Uterus (tissue), 4 donors: ENCODE data around the gene RBM15. TPM values are rescaled to one million over a fixed set of nuclear protein-coding genes. Genes with fewer than 3 reads are reported as not detected.

Experiments
- DNase-seq, 2 donors: peaks; one replicate each; pipeline ENCODE4 v3.0.0-alpha.2; 2019 to 2020
- H3K27ac ChIP-seq, 2 donors: fragments of 200-600 bp; sonication (generic); 1 replicate in 1 of 2; 2 replicates in 1 of 2; pipeline ENCODE4 v1.5.1; 2016 to 2018
- H3K27me3 ChIP-seq, 2 donors: fragments of 200-600 bp; sonication (generic); one replicate each; pipeline ENCODE4 v1.5.1; 2018 to 2019; ENCODE audit warnings: control low read depth in 1 of 2
- H3K36me3 ChIP-seq, 2 donors: fragments of 200-600 bp; sonication (generic); one replicate each; pipeline ENCODE4 v1.5.1; 2019; ENCODE audit warnings: control low read depth in 1 of 2
- H3K4me1 ChIP-seq, 2 donors: fragments of 200-600 bp; sonication (generic); one replicate each; pipeline ENCODE4 v1.5.1; 2018 to 2019; ENCODE audit warnings: control low read depth in 1 of 2
- H3K4me3 ChIP-seq, 2 donors: fragments of 200-600 bp; sonication (generic); 1 replicate in 1 of 2; 2 replicates in 1 of 2; pipeline ENCODE4 v1.5.1; 2018 to 2019; ENCODE audit warnings: mild to moderate bottlenecking in 1 of 2
- H3K9me3 ChIP-seq, 2 donors: fragments of 200-600 bp; sonication (generic); one replicate each; pipeline ENCODE4 v1.5.1; 2019; ENCODE audit warnings: control low read depth in 1 of 2
- POLR2A ChIP-seq, 2 donors: fragments of 450-650 bp; IDR thresholded peaks; one replicate each; pipeline ENCODE4 v1.6.1; 2016; ENCODE audit warnings: antibody characterized with exemption in 2 of 2, mild to moderate bottlenecking in 1 of 2, moderate library complexity in 1 of 2
- intact Hi-C: fragments of 100-400 bp; cut with DNase I; formaldehyde crosslinking; loops from one replicate; pipeline ENCODE4 v1.15.1; 2023; ENCODE audit warnings: low total_unique reads
- total RNA-seq, 4 donors: library from RNA; depleted of rRNA in 3 of 4; stranded (reverse); fragments of >200 nt in 3 of 4; gene quantifications; one replicate each; pipeline versions ENCODE4 v1.1.0 to v1.2.4, GENCODE V29; 2014 to 2023
- TF ChIP-seq, protein P1 (sequence below), 4 experiments: fragments of 200-600 bp in 2 of 4; fragments of 450-650 bp in 2 of 4; sonication (generic) in 2 of 4; IDR thresholded peaks; one replicate each; pipeline ENCODE4 v1.5.1; 2016 to 2019; ENCODE audit warnings: antibody characterized with exemption in 4 of 4, mild to moderate bottlenecking in 2 of 4, moderate library complexity in 1 of 4
- donor health status: DM: yes; HTN: yes; CAD: no.

RBM15 gene
- total RNA-seq, 4 donors from 2014 or later = 9.2 to 71.1 (median 20.8) TPM

DNA sequence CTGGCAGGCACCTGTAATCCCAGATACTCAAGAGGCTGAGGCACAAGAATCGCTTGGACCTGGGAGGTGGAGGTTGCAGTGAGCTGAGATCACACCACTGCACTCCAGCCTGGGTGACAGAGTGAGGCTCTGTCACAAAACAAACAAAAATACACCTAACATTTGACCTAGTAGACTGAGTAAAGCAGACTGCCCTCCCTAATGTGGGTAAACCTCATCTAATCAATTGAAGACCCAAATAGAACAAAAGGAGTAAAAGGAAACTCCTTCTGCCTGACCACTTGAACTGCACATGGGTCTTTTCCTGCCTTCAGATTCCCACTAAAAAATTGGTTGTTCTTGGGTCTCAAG, 19.0 kb upstream of the RBM15 start:
- Histone ChIP-seq H3K9me3 (no peaks in the 10 kb centered on the region), H3K4me1 (no peaks in the 10 kb centered on the region), H3K27ac (no peak overlapping the region), H3K4me3 (no peak overlapping the region), H3K27me3 (no peaks in the 10 kb centered on the region), H3K36me3 (no peaks in the 10 kb centered on the region)
- no peak for DNase-seq
- TF ChIP-seq, protein P1, sequence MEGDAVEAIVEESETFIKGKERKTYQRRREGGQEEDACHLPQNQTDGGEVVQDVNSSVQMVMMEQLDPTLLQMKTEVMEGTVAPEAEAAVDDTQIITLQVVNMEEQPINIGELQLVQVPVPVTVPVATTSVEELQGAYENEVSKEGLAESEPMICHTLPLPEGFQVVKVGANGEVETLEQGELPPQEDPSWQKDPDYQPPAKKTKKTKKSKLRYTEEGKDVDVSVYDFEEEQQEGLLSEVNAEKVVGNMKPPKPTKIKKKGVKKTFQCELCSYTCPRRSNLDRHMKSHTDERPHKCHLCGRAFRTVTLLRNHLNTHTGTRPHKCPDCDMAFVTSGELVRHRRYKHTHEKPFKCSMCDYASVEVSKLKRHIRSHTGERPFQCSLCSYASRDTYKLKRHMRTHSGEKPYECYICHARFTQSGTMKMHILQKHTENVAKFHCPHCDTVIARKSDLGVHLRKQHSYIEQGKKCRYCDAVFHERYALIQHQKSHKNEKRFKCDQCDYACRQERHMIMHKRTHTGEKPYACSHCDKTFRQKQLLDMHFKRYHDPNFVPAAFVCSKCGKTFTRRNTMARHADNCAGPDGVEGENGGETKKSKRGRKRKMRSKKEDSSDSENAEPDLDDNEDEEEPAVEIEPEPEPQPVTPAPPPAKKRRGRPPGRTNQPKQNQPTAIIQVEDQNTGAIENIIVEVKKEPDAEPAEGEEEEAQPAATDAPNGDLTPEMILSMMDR (IDR thresholded peaks at IDR 0.05) = no peak
- no peak for TF ChIP-seq POLR2A (IDR thresholded peaks at IDR 0.05)
- intact Hi-C loops = no loop called here

DNA sequence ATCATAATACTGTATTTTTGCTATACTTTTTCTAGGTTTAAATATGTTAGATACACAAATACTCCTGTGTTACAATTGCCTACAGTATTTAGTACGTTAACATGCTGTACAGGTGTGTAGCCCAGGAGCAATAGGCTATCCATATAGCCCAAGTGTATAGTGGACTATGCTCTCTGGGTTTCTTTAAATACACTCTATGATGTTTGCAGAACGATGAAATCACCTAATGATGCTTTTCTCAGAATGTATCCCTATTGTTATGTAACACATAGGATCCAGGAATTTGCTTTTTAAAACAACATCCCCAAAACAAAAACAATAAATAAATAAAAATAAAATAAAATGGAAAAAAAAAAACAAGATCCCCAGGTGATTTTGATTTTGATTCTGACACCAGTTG, 18.1 kb upstream of the RBM15 start:
- no peak overlapping the region for H3K27ac ChIP-seq
- no peaks in the 10 kb centered on the region for H3K36me3 ChIP-seq
- intact Hi-C loops = no loop called here
- no peaks in the 10 kb centered on the region for H3K9me3 ChIP-seq
- TF ChIP-seq, protein P1 (IDR thresholded peaks at IDR 0.05) = no peak
- TF ChIP-seq POLR2A (IDR thresholded peaks at IDR 0.05) = no peak
- DNase-seq = no peak
- no peak overlapping the region for H3K4me3 ChIP-seq
- no peaks in the 10 kb centered on the region for H3K27me3 ChIP-seq
- H3K4me1 ChIP-seq = no peaks in the 10 kb centered on the region

DNA sequence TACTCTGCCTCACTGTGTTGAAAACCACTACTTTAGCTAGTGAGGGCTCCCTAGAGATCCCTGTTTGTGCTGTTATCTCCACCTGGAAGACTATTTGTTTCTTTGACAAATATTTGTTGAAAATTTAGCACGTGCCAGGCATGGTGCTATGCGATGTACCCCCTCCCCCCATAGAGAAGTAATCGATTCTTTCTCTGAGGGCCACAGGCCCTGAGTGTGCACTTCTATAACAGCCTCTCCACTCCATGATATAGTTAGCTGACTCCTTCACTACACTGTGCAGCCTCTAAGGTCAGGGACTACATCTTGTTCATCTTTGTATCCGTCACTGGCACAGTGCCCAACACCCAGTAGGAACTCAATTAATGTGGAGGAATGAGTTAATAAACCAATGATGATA, 17.3 kb upstream of the RBM15 start:
- TF ChIP-seq, protein P1 (IDR thresholded peaks at IDR 0.05) = no peak
- TF ChIP-seq POLR2A (IDR thresholded peaks at IDR 0.05) = no peak

DNA sequence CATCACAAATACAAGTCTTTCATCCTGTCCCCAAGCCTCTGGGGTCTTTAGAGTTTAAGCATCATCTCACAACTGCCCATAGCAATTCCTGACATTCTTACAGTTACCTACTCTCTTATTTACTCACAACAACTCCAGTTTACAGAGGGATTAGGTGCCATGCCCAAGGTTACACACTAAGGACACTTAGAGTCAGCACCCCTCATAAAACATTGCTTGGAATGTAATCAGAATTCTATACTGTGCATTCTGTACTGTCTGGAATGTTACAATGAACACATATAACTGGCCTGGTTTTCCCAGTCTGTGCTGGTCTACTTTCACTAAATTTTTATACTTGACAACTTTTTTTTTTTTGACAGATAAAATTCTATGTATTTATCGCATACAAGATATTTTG, 14.5 kb upstream of the RBM15 start:
- DNase-seq = no peak
- Histone ChIP-seq H3K27ac (no peak overlapping the region), H3K4me3 (no peak overlapping the region), H3K4me1 (no peaks in the 10 kb centered on the region), H3K27me3 (no peaks in the 10 kb centered on the region), H3K9me3 (no peaks in the 10 kb centered on the region), H3K36me3 (no peaks in the 10 kb centered on the region)
- intact Hi-C loops = no loop called here
- no peak for TF ChIP-seq POLR2A (IDR thresholded peaks at IDR 0.05)
- TF ChIP-seq, protein P1 (IDR thresholded peaks at IDR 0.05) = no peak

More for the DNA sequence above, 17.3 kb upstream of the RBM15 start:
- H3K4me3 ChIP-seq = no peak overlapping the region
- no peaks in the 10 kb centered on the region for H3K36me3 ChIP-seq
- no peak overlapping the region for H3K27ac ChIP-seq
- DNase-seq = no peak
- no peaks in the 10 kb centered on the region for H3K9me3 ChIP-seq
- H3K27me3 ChIP-seq = no peaks in the 10 kb centered on the region
- intact Hi-C loops = no loop called here
- no peaks in the 10 kb centered on the region for H3K4me1 ChIP-seq

DNA sequence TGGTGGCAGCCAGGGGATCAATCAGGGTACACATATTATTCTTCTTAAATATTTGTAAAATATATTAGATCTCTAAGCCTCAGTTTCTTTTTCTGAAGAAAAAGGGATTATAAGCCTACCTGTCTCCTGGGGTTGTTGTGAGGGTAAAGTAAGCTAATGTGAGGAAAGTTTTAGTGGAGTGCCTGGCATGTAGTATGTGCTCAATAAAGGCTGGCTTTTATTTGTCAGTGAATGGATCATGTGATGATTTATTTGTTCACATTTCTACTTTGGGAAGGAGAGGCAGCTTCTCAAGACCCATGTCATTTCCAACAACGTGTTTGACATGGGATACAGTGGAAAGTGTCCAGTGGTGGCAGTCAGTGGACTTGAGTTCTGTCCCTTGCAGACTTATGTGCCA, 12.4 kb upstream of the RBM15 start:
- Histone ChIP-seq H3K27me3 (no peaks in the 10 kb centered on the region), H3K4me3 (no peak overlapping the region), H3K4me1 (no peaks in the 10 kb centered on the region), H3K9me3 (no peaks in the 10 kb centered on the region), H3K27ac (no peak overlapping the region), H3K36me3 (no peaks in the 10 kb centered on the region)
- no peak for DNase-seq
- intact Hi-C loops = no loop called here
- no peak for TF ChIP-seq POLR2A (IDR thresholded peaks at IDR 0.05)
- TF ChIP-seq, protein P1 (IDR thresholded peaks at IDR 0.05) = no peak
